Activated T-helper 1 cell treated with Interleukin-2 at 50 U/mL for 16 hours (primary cell): ENCODE data around the gene OXA1L.
"Not testable (repeated sequence)": the region's sequence is repeated elsewhere in the genome, so short reads cannot be mapped to it uniquely, and the experiment has no call there.

Experiments
- DNase-seq: peaks from one replicate; pipeline ENCODE4 v3.0.0-alpha.2; 2020; ENCODE audit warnings: low read depth

The OXA1L gene

GRCh38 chr14:22766457-22767322, at the start of gene OXA1L:
OXA1L (plus strand) TSS chr14:22766688; CDS start chr14:22766702, 14 bp downstream.
- DNase-seq: peak; percentile 92

DNA sequence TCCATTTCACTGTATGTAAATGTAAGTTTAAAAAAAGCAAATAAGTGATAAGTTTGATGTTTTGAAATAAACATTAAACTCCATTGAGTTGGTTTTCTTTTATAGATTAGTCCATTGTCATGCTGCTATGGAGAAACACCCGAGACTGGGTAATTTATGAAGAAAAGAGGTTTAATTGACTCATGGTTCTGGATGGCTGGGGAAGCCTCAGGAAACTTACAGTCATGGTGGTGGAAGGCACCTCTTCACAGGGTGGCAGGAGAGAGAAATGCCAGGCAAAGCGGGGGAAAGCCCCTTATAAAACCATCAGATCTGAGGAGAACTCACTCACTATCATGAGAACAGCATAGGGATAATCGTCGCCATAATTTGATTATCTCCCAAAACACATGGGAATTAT, 48.4 kb upstream of the OXA1L start:
- no peak for DNase-seq

GRCh38 chr14:22721213-22721612, 45.3 kb upstream of the OXA1L start:
- no peak for DNase-seq

DNA sequence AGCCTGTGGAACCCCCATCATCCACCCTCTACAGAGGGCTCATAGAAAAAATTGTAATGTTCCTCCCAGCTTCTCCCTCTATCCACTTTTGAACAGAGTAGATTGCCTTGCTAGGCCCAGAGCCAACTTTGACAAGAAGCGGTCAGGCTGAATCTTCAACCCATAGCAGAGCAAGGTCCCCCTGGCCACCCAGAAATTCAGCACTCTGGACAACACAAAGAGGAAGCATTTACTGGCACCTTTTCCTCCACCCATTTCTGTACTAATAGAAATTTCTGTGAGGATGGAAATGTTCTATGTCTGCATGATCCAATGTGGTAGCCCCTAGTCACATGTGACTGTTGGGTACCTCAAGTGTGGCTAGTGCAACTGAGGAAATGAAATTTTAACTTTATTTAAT, 42.7 kb upstream of the OXA1L start:
- no peak for DNase-seq

- DNase-seq: not testable (repeated sequence)
These were observed 41.6 kb upstream of the OXA1L start for GRCh38 chr14:22724847-22725246.

GRCh38 chr14:22725374-22725773, 41.1 kb upstream of the OXA1L start:
- DNase-seq: not testable (repeated sequence)

- no peak for DNase-seq
These were observed 40.5 kb upstream of the OXA1L start for GRCh38 chr14:22726012-22726411.

- not testable (repeated sequence) for DNase-seq
These were observed 34.4 kb upstream of the OXA1L start for GRCh38 chr14:22732062-22732461.

DNA sequence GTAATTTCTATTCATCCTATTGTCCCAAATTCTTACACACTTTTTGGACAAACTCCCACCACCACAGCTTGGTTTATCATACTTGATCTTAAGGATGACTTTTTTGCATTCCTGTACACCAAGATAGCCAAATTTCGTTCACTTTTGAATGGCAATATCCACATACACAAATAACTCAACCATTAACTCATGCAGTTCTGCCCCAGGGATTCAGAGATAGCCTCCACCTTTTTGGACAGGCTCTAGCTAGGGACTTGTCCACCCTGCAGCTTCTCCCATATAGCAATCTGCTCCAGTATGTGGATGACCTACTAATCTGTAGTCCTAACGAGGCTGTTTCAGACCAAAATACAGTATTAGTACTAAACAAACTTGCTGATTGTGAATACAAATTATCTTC, 32.7 kb upstream of the OXA1L start:
- no peak for DNase-seq

GRCh38 chr14:22735096-22735495, 31.4 kb upstream of the OXA1L start:
- DNase-seq: no peak

DNA sequence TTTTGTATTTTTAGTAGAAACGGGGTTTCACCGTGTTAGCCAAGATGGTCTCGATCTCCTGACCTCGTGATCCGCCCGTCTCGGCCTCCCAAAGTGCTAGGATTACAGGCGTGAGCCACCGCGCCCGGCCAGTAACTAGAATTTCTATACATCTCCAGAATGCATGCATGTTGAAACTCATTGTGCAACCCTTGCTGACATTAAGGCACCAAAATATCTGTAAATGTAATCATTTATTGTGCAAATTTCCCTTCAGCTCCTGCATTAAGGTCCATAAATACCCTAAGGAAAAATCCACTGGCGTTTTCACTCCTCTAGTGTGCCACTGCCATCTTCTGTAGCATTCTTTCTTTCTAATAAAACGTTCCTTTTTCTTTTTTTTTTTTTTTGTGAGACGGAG, 30.1 kb upstream of the OXA1L start:
- DNase-seq: not testable (repeated sequence)

GRCh38 chr14:22737052-22737451, 29.4 kb upstream of the OXA1L start:
- DNase-seq: no peak

DNA sequence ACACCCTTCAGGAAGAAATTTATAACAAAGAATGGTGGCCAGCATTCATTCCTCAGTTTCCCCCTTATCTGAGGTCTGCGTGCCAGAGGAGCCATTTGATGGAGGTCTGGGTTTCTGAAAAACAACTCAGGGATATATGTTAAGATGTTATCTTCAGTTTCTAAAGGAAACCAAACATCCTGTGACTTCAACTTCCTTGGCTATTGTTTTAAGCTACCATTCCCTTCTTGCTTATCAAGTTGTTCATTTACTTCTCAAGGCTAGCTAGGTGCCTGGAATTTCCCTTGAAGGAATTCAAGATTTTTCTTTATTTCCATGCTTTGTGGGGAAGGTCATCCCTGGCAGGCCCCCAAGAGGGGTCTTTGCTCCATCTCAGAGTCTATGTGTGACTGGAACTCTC, 27.1 kb upstream of the OXA1L start:
- no peak for DNase-seq

DNA sequence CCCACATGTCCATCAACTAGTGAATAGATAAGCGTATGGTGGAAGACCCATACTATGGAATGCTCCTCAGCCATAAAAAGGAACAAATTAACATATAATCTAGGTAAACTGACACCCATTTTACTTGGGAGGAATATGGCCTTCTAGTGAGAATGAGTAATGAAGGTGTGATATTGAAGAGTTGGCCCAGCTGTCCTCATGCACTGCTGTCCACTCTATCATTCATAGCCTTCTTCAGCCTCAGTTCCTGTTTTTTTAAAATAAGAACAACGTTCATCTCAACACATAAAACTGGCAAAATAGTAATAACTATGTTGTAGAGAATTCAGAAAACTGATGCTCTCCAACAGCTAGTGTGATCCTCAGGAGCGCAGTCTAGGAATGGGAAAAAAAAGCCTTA, 26.5 kb upstream of the OXA1L start:
- DNase-seq: no peak

GRCh38 chr14:22747769-22748168, 18.7 kb upstream of the OXA1L start:
- no peak for DNase-seq

- no peak for DNase-seq
These were observed 18.3 kb upstream of the OXA1L start for GRCh38 chr14:22748206-22748605.

DNA sequence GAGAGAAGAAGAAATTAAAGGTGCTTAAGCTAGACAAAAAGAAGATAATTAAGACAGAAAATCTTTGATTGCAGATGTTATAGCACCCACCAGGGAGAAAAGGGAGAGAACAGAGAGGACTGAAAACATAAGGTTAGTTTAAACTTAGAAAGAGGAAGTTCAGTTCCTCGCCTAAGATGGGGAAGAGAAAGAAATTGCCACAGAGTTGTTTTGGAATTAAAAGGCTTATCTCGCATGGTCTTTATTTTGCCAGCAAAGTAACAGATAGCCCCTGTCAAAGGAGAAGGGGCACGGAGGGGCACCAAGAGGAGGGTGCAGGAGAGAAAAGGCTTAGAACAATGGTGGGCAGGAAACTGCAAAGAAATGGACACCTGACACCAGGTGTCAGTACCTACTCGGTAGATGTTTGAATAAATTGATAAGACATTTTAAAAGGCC, 17.8 kb upstream of the OXA1L start:
- DNase-seq: no peak

- no peak for DNase-seq
These were observed 14.1 kb upstream of the OXA1L start for GRCh38 chr14:22752422-22752821.

DNA sequence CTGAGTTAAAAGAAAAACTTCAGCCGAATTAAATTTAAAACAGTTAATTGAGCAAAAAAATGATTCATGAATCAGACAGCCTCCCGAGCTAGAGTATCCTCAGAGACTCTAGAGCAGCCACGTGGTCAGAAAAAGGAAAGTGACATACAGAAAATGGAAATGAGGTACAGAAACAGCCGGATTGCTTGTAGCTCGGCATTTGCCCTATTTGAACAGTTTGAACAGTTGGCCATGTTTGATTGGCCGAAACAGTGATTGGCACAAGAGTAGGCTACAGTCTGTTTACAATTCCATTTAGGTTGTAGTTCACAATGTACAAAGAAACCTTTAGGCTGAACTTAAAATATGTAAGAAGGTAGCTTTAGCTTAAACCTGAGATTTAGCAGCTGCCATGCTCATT, 12.9 kb upstream of the OXA1L start:
- DNase-seq: no peak

DNA sequence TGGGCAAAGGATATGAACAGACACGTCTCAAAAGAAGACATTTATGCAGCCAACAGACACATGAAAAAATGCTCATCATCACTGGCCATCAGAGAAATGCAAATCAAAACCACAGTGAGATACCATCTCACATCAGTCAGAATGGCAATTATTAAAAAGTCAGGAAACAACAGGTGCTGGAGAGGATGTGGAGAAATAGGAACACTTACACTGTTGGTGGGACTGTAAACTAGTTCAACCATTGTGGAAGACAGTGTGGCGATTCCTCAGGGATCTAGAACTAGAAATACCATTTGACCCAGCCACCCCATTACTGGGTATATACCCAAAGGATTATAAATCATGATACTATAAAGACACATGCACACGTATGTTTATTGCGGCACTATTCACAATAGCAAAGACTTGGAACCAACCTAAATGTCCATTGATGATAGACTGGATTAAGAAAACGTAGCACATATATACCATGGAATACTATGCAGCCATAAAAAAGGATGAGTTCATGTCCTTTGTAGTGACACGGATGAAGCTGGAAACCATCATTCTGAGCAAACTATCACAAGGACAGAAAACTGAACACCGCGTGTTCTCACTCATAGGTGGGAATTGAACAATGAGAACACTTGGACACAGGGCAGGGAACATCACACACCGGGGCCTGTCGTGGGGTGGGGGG, 8.4 kb upstream of the OXA1L start:
- DNase-seq: not testable (repeated sequence)

DNA sequence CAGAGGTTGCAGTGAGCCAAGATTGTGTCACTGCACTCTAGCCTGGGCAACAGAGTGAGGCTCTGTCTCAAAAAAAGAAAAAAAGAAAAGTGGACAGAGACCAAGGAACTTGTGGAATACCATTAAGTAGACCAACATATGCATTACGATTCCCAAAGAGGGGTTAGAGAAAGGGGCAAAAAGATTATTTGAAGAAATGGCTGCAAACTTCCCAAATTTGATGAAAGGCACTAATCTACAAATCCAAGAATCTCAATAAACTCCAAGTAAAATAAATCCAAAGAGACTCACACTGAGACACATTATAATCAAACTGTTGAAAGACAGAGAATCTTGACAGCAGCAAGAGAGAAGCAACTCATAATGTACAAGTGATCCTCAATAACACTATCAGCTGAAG, 4.8 kb upstream of the OXA1L start:
- DNase-seq: no peak

GRCh38 chr14:22764382-22764781, 2.1 kb upstream of the OXA1L start:
- no peak for DNase-seq

DNA sequence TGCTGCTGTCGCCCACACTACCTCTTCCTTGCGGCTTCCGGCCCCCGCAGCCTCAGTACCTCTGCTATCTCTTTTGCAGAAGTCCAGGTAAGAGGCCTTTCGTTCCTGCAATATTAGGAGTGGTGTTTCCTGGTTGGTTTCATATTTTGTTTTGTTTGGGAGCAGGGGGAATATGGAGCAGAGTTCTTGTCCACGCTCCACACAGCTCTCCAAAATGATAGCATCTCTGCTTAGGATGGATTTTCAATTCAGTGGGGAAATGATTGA, 768 bp downstream of the OXA1L start:
- no peak for DNase-seq

GRCh38 chr14:22768947-22769346, 2.5 kb downstream of the OXA1L start:
- DNase-seq: no peak
